ENCODE measurements around the gene GPX4. TPM values are rescaled to one million over a fixed set of nuclear protein-coding genes. Genes with fewer than 3 reads are reported as not detected.

GPX4 gene
- total and polyA plus RNA-seq, 2 of the 13 experiments (the other 11 are each of a cell fraction or from before 2014, with no cell fraction given): 535 to 613 TPM

GRCh38 chr19:1113030-1113985 lies 9.5 kb downstream of the GPX4 start (continued):
- TF ChIP-seq FOXP1 (IDR thresholded peaks at IDR 0.05): no peak
- TF ChIP-seq FOXP1 (CRISPR knock-in tag; IDR thresholded peaks at IDR 0.05): 0 out of 2 replicates have a peak, but pooled peaks have one; percentile 39
- TF ChIP-seq HIC2 (CRISPR knock-in tag; IDR thresholded peaks at IDR 0.05; ENCODE audit: low read depth): peak; percentile 64; the same call in 1 of the 2 replicates
- TF ChIP-seq EEA1 (CRISPR knock-in tag; IDR thresholded peaks at IDR 0.05; ENCODE audit: borderline replicate concordance): no peak
- TF ChIP-seq NR2C2 (CRISPR knock-in tag; IDR thresholded peaks at IDR 0.05; ENCODE audit: borderline replicate concordance): no peak
- TF ChIP-seq PHF8 (CRISPR knock-in tag; IDR thresholded peaks at IDR 0.05): peak; percentile 54; the same call in 1 of the 2 replicates
- TF ChIP-seq ZNF619 (CRISPR knock-in tag; IDR thresholded peaks at IDR 0.05): peak; percentile 93
- no peak for TF ChIP-seq ARID3A (IDR thresholded peaks at IDR 0.05; ENCODE audit: low read depth, low read length)
- TF ChIP-seq CENPX (CRISPR knock-in tag; IDR thresholded peaks at IDR 0.05): no peak
- TF ChIP-seq LBX2 (CRISPR knock-in tag; IDR thresholded peaks at IDR 0.05; ENCODE audit: borderline replicate concordance): no peak
- no peak; the same call in 1 of the 2 replicates for TF ChIP-seq POGZ (CRISPR knock-in tag; IDR thresholded peaks at IDR 0.05)
- no peak for TF ChIP-seq ZKSCAN1 (IDR thresholded peaks at IDR 0.05; ENCODE audit: low read length)
- no peak for TF ChIP-seq TCF12 (IDR thresholded peaks at IDR 0.05)
- no peak for TF ChIP-seq TCF12 (CRISPR knock-in tag; IDR thresholded peaks at IDR 0.05)
- TF ChIP-seq ZNF318 (CRISPR knock-in tag; IDR thresholded peaks at IDR 0.05): no peak
- TF ChIP-seq ZFP82 (CRISPR knock-in tag; IDR thresholded peaks at IDR 0.05; ENCODE audit: borderline replicate concordance): no peak
- TF ChIP-seq ETV5 (CRISPR knock-in tag; IDR thresholded peaks at IDR 0.05; ENCODE audit: borderline replicate concordance): peak; percentile 73; the same call in 1 of the 2 replicates
